IMR-90 (cell line): ENCODE measurements around the gene PHGDH. TPM values are rescaled to one million over a fixed set of nuclear protein-coding genes. Genes with fewer than 3 reads are reported as not detected.

ENCODE experiments used
- ATAC-seq: fragments of 200-7000 bp; cut with Tn5 transposase; 2 replicates; pipeline ENCODE4 v1.9.1; 2020; ENCODE audit warnings: low read depth, mild to moderate bottlenecking, moderate library complexity
- BruUV-seq: library from RNA; stranded (reverse); fragments of 400-500 nt; replicated peaks from 2 replicates; lab custom pipeline; 2021; lab: Mats Ljungman, UMichigan
- CTCF ChIA-PET: fragments of 300-600 bp; formaldehyde crosslinking; extraction: SDS; loops from one replicate; lab custom pipeline; 2021; ENCODE audit warnings: antibody characterized with exemption; lab: Yijun Ruan, JAX
- POLR2A ChIA-PET: fragments of 300-600 bp; sonication (Branson Sonifier 250); formaldehyde crosslinking; loops from one replicate; lab custom pipeline; 2022; ENCODE audit warnings: antibody characterized with exemption; ENCODE audit not compliant: unreplicated experiment; lab: Charles Lee
- DNase-seq: peaks from one replicate; pipeline ENCODE4 v3.0.0; 2013
- H2AFZ ChIP-seq: replicated peaks from 2 replicates; pipeline ENCODE3; 2013; ENCODE audit warnings: low read length, mild to moderate bottlenecking; ENCODE audit not compliant: poor library complexity
- H2AK5ac ChIP-seq: 2 replicates; pipeline ENCODE4 v1.6.1; 2013; ENCODE audit warnings: low read depth, low read length, inconsistent platforms
- H2AK9ac ChIP-seq: replicated peaks from 2 replicates; pipeline ENCODE3; 2013; ENCODE audit warnings: mild to moderate bottlenecking, low read depth, low read length, moderate library complexity; ENCODE audit not compliant: poor library complexity
- H2BK120ac ChIP-seq: 2 replicates; pipeline ENCODE4 v1.6.1; 2013; ENCODE audit warnings: low read depth, low read length, inconsistent platforms
- H2BK15ac ChIP-seq: 3 replicates; pipeline ENCODE4 v1.6.1; 2013; ENCODE audit warnings: low read depth, low read length, inconsistent platforms
- H2BK20ac ChIP-seq: 2 replicates; pipeline ENCODE4 v1.6.1; 2013; ENCODE audit warnings: low read depth, mild to moderate bottlenecking, inconsistent platforms, low read length, moderate library complexity
- H2BK5ac ChIP-seq: 2 replicates; pipeline ENCODE4 v1.6.1; 2013; ENCODE audit warnings: mild to moderate bottlenecking, low read depth, low read length, inconsistent platforms; ENCODE audit not compliant: poor library complexity, severe bottlenecking
- H3K14ac ChIP-seq: replicated peaks from 2 replicates; pipeline ENCODE4 v1.6.1; 2013; ENCODE audit warnings: low read depth, low read length, inconsistent platforms
- H3K18ac ChIP-seq: 2 replicates; pipeline ENCODE4 v1.6.1; 2013; ENCODE audit warnings: low read depth, low read length, control low read depth
- H3K23ac ChIP-seq: 2 replicates; pipeline ENCODE4 v1.6.1; 2013; ENCODE audit warnings: low read depth, low read length, inconsistent platforms
- H3K27ac ChIP-seq: 2 replicates; pipeline ENCODE4 v1.5.1; 2013; ENCODE audit warnings: mild to moderate bottlenecking, control low read depth, low read length; ENCODE audit not compliant: insufficient read depth
- H3K27me3 ChIP-seq: 2 replicates; pipeline ENCODE4 v1.6.1; 2013; ENCODE audit warnings: low read length; ENCODE audit not compliant: control insufficient read depth, insufficient read depth
- H3K36me3 ChIP-seq: 2 replicates; pipeline ENCODE4 v1.6.1; 2013; ENCODE audit warnings: low read length, mixed read lengths; ENCODE audit not compliant: control insufficient read depth, insufficient read depth
- H3K4ac ChIP-seq: 2 replicates; pipeline ENCODE4 v1.6.1; 2013; ENCODE audit warnings: low read depth, low read length, inconsistent platforms
- H3K4me1 ChIP-seq: 2 replicates; pipeline ENCODE4 v1.6.1; 2013; ENCODE audit warnings: low read length, mixed read lengths; ENCODE audit not compliant: control insufficient read depth, insufficient read depth
- H3K4me2 ChIP-seq: 2 replicates; pipeline ENCODE4 v1.6.1; 2013; ENCODE audit warnings: low read depth, mild to moderate bottlenecking, control low read depth, low read length, moderate library complexity
- H3K4me3 ChIP-seq: 2 replicates; pipeline ENCODE4 v1.5.1; 2013; ENCODE audit warnings: low read depth, mild to moderate bottlenecking, control low read depth, low read length, moderate library complexity; ENCODE audit not compliant: insufficient read depth
- H3K56ac ChIP-seq: 2 replicates; pipeline ENCODE4 v1.6.1; 2013; ENCODE audit warnings: low read length, inconsistent platforms; ENCODE audit not compliant: insufficient read depth; ENCODE audit errors: extremely low read depth
- H3K79me1 ChIP-seq, 2 experiments: 2 replicates each; pipeline ENCODE4 v1.6.1; 2013; ENCODE audit warnings: low read length in 2 of 2, inconsistent platforms in 1 of 2, low read depth in 1 of 2
- H3K9ac ChIP-seq: 2 replicates; pipeline ENCODE4 v1.6.1; 2013; ENCODE audit warnings: low read depth, low read length, control low read depth
- H3K9me1 ChIP-seq: 2 replicates; pipeline ENCODE4 v1.6.1; 2013; ENCODE audit warnings: low read length, inconsistent platforms; ENCODE audit not compliant: insufficient read depth
- H3K9me3 ChIP-seq: 2 replicates; pipeline ENCODE4 v1.6.1; 2013; ENCODE audit warnings: low read length; ENCODE audit not compliant: control insufficient read depth, insufficient read depth
- H4K20me1 ChIP-seq: 2 replicates; pipeline ENCODE4 v1.6.1; 2013; ENCODE audit warnings: low read length, inconsistent platforms; ENCODE audit not compliant: insufficient read depth
- H4K5ac ChIP-seq: 2 replicates; pipeline ENCODE4 v1.6.1; 2013; ENCODE audit warnings: mild to moderate bottlenecking, low read depth, low read length, control low read depth
- H4K8ac ChIP-seq, 2 experiments: 2 replicates each; pipeline ENCODE4 v1.6.1; 2013; ENCODE audit warnings: low read depth in 2 of 2, low read length in 2 of 2, control low read depth in 1 of 2, inconsistent platforms in 1 of 2
- H4K91ac ChIP-seq: 2 replicates; pipeline ENCODE4 v1.6.1; 2013; ENCODE audit warnings: low read depth, low read length, inconsistent platforms; ENCODE audit not compliant: insufficient read depth
- BHLHE40 ChIP-seq: fragments of 150-350 bp; IDR thresholded peaks from 2 replicates; pipeline ENCODE4 v1.6.1; 2016; ENCODE audit warnings: mild to moderate bottlenecking, low read depth, low read length
- CEBPB ChIP-seq: IDR thresholded peaks from 2 replicates; pipeline ENCODE4 v1.6.1; 2012; ENCODE audit warnings: low read depth, low read length, improper control_type of control experiment
- MAFK ChIP-seq: IDR thresholded peaks from 2 replicates; pipeline ENCODE4 v1.6.1; 2012; ENCODE audit warnings: low read depth, low read length, improper control_type of control experiment
- RCOR1 ChIP-seq: IDR thresholded peaks from 2 replicates; pipeline ENCODE4 v1.6.1; 2012; ENCODE audit warnings: mild to moderate bottlenecking, low read length, improper control_type of control experiment; ENCODE audit not compliant: insufficient replicate concordance
- WGBS, 2 experiments: methylation state at CpG; one replicate each; pipeline versions ENCODE4 v1.1.5 to v1.1.7; 2013; ENCODE audit warnings: missing lambda C conversion rate in 2 of 2; ENCODE audit not compliant: insufficient read length in 1 of 2; ENCODE audit errors: extremely low coverage in 2 of 2; 5-methylcytosine and 5-hydroxymethylcytosine counted together
- dilution Hi-C: fragments of 300-500 bp; cut with HindIII; formaldehyde crosslinking; loops from one replicate; pipeline ENCODE4 v1.14.3; 2018; ENCODE audit warnings: low sequenced_read_pairs; ENCODE audit not compliant: unreplicated experiment
- in situ Hi-C: fragments of 300-500 bp; cut with MboI; formaldehyde crosslinking; loops from 3 replicates; pipeline ENCODE4 v1.14.3; 2019; ENCODE audit warnings: low sequenced_read_pairs, inconsistent platforms, mixed read lengths
- intact Hi-C: fragments of 100-400 bp; cut with micrococcal nuclease; formaldehyde crosslinking; loops from 2 replicates; pipeline ENCODE4 v1.10.0; 2022
- polyA plus RNA-seq, 3 experiments: library from polyadenylated mRNA; depleted of rRNA; stranded (reverse); fragments of >200 nt; gene quantifications; 2 replicates each; pipeline ENCODE4 v1.2.3, GENCODE V29; 2012; ENCODE audit warnings: low replicate concordance in 1 of 3
- total RNA-seq: library from RNA; depleted of rRNA; stranded (reverse); fragments of >200 nt; gene quantifications from 2 replicates; pipeline ENCODE4 v1.2.3, GENCODE V29; 2012

The PHGDH gene
- total and polyA plus RNA-seq, 2 of the 4 experiments (the other 2 are of a cell fraction), result 87.9 to 331 TPM

DNA sequence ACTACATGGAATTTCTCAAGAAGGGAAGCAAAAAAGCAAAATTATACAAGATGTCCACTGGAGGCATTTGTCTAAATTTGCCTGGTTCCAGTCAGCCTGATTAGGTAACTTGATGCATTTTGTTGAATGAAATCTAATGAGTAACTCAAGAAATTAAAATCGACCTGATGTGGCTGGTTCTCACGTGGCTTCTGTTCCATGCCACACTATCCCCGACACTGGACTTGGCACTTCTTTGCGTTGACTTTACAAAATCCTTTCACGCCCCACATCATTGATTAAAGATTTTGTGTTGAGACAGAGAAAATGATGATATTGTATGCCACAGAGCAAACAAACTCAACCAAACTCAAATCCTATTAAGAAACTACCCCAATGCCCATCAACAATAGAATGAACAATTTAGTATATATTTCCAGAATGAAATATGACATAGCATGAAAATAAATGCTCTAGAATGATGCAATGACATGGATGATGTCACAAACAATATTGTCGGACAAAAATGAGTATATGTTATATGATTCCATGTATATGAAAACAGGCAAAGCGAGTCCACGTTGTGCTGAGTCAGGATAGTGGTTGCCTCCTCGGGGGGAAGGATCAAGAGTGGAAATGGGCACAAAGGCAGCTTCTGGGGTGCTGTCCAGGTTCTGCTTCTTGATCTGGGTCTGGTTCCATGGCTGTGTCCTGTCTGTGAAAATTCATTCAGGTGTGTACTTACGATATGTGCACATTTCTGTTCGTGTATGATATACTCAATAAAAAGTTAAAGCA is 69.9 kb downstream of the PHGDH start:
- TF ChIP-seq CEBPB (0 out of 2 replicates have a peak, but pooled peaks have one; percentile 25), BHLHE40 (no peak), MAFK (peak; percentile 57), RCOR1 (no peak)
- no TSS peak for BruUV-seq
- dilution Hi-C loops, result no loop called here
- Histone ChIP-seq H3K9me3 (no peaks in the 10 kb centered on the region), H2BK20ac (no peak overlapping the region), H2BK15ac (no peak overlapping the region), H3K23ac (no peak overlapping the region), H3K9me1 (no peaks in the 10 kb centered on the region; the same call in 1 of the 2 replicates), H3K4me3 (no peak overlapping the region), H2AFZ (no peak overlapping the region), H2BK120ac (no peak overlapping the region), H3K36me3 (no peaks in the 10 kb centered on the region), H3K4me1 (peaks cover 9% of the 10 kb centered on the region), H3K18ac (no peak overlapping the region; the same call in 1 of the 2 replicates), H3K4ac (no peak overlapping the region), H2AK5ac (no peak overlapping the region), H3K27me3 (no peaks in the 10 kb centered on the region), H4K5ac (no peak overlapping the region), H4K8ac (no peak overlapping the region), H2AK9ac (no peak overlapping the region), H3K14ac (no peak overlapping the region), H3K9ac (no peak overlapping the region), H3K27ac (no peak overlapping the region), H3K4me2 (no peak overlapping the region), H4K20me1 (no peaks in the 10 kb centered on the region), H2BK5ac (no peak overlapping the region), H3K79me1 (no peaks in the 10 kb centered on the region), H4K91ac (no peak overlapping the region), H3K56ac (no peak overlapping the region)
- ATAC-seq (no peak), DNase-seq (no peak)
- intact Hi-C loops, result loop anchor here (2.0 to 5.0 kb wide), 2 partner anchors 25 to 86 kb away; no protein-coding TSS in a partner anchor
- CTCF ChIA-PET, result no interaction called here
- POLR2A ChIA-PET, result no interaction called here
- in situ Hi-C loops, result no loop called here
- 100% methylated on average over 4 of the region's 11 CpGs; no CpG with 5 or more reads in 1 of the 2 experiments for WGBS, 2 experiments
